Thyroid gland (tissue), 4 donors: ENCODE data around the gene NLRX1.

ENCODE experiments used
- POLR2A ChIP-seq, 2 donors: fragments of 450-650 bp; IDR thresholded peaks; one replicate each; pipeline ENCODE4 v1.6.1; 2017; ENCODE audit warnings: antibody characterized with exemption in 2 of 2, mild to moderate bottlenecking in 2 of 2, moderate library complexity in 1 of 2
- TF ChIP-seq, protein P1 (sequence below), 6 experiments: fragments of 200-600 bp in 3 of 6; fragments of 450-650 bp in 3 of 6; sonication (generic) in 3 of 6; IDR thresholded peaks; one replicate each; pipeline ENCODE4 v1.5.1; 2016 to 2019; ENCODE audit warnings: antibody characterized with exemption in 6 of 6, mild to moderate bottlenecking in 2 of 6, inconsistent platforms in 1 of 6, moderate library complexity in 1 of 6

- TF ChIP-seq, protein P1, sequence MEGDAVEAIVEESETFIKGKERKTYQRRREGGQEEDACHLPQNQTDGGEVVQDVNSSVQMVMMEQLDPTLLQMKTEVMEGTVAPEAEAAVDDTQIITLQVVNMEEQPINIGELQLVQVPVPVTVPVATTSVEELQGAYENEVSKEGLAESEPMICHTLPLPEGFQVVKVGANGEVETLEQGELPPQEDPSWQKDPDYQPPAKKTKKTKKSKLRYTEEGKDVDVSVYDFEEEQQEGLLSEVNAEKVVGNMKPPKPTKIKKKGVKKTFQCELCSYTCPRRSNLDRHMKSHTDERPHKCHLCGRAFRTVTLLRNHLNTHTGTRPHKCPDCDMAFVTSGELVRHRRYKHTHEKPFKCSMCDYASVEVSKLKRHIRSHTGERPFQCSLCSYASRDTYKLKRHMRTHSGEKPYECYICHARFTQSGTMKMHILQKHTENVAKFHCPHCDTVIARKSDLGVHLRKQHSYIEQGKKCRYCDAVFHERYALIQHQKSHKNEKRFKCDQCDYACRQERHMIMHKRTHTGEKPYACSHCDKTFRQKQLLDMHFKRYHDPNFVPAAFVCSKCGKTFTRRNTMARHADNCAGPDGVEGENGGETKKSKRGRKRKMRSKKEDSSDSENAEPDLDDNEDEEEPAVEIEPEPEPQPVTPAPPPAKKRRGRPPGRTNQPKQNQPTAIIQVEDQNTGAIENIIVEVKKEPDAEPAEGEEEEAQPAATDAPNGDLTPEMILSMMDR (IDR thresholded peaks at IDR 0.05) = no peak
- no peak for TF ChIP-seq POLR2A (IDR thresholded peaks at IDR 0.05)
These were observed 9.7 kb downstream of the NLRX1 start for GRCh38 chr11:119178166-119178680.
